ENCODE measurements around the gene LYZL1. TPM values are rescaled to one million over a fixed set of nuclear protein-coding genes. Genes with fewer than 3 reads are reported as not detected.

Gene LYZL1
- total RNA-seq, 6 donors from 2014 or later: not detected

DNA sequence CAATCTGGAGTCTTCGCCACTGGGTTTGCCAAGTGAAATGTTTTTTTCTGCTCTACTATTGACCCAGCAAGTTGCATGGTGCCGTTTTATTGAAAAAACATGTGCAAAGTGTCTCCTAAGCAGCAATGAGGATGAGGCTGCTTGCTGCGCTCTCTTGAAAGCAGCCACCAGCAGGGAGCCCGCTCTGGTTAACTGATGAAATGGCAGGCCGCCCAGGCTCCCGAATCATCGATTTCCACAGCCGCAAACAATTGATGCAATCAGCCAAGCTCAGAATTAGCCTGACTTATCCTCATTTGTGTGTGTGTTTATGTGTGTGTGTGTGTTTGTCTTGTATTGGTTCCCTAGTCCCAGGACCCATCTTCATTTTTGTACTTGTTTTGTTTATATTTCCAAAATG lies 22.2 kb upstream of the LYZL1 start:
- DNase-seq (no peak), ATAC-seq (ENCODE audit: low FRiP score in 2 of 2) (no peak)
- Histone ChIP-seq H3K36me3 (no peaks in the 10 kb centered on the region), H3K4me1 (no peaks in the 10 kb centered on the region), H3K4me3 (no peak overlapping the region), H3K27ac (no peak overlapping the region), H3K27me3 (no peaks in the 10 kb centered on the region), H3K9me3 (no peaks in the 10 kb centered on the region)
- TF ChIP-seq, protein P1, sequence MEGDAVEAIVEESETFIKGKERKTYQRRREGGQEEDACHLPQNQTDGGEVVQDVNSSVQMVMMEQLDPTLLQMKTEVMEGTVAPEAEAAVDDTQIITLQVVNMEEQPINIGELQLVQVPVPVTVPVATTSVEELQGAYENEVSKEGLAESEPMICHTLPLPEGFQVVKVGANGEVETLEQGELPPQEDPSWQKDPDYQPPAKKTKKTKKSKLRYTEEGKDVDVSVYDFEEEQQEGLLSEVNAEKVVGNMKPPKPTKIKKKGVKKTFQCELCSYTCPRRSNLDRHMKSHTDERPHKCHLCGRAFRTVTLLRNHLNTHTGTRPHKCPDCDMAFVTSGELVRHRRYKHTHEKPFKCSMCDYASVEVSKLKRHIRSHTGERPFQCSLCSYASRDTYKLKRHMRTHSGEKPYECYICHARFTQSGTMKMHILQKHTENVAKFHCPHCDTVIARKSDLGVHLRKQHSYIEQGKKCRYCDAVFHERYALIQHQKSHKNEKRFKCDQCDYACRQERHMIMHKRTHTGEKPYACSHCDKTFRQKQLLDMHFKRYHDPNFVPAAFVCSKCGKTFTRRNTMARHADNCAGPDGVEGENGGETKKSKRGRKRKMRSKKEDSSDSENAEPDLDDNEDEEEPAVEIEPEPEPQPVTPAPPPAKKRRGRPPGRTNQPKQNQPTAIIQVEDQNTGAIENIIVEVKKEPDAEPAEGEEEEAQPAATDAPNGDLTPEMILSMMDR (IDR thresholded peaks at IDR 0.05): no peak
- no peak for TF ChIP-seq POLR2A (IDR thresholded peaks at IDR 0.05)
- TF ChIP-seq EP300 (IDR thresholded peaks at IDR 0.05): no peak
- no peak for TF ChIP-seq POLR2AphosphoS5 (IDR thresholded peaks at IDR 0.05)
- 76 to 78% methylated on average over 8 of the region's 8 CpGs for WGBS, 2 donors

DNA sequence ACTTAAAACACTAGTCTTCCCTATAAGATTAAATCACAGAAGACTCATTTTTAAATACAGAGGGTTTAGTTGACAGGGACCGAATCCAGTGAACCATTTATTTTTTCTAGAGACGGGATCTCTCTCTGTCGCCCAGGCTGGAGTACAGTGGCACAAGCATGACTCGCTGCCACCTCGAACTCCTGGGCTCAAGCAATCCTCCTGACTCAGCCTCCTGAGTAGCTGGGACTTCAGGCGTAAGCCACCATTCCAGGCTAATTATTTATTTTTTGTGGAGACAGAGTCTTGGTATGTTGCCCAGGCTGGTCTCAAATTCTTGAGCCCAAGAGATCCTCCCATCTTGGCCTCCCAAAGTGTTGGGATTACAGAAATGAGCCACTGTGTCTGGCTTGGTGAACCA lies 20.9 kb upstream of the LYZL1 start:
- Histone ChIP-seq H3K4me1 (no peaks in the 10 kb centered on the region), H3K9me3 (no peaks in the 10 kb centered on the region), H3K27ac (no peak overlapping the region), H3K36me3 (no peaks in the 10 kb centered on the region), H3K27me3 (no peaks in the 10 kb centered on the region), H3K4me3 (no peak overlapping the region)
- WGBS, 2 donors: 93% methylated on average over 6 of the region's 6 CpGs
- ATAC-seq (ENCODE audit: low FRiP score in 2 of 2) (no peak), DNase-seq (no peak)
- TF ChIP-seq EP300 (IDR thresholded peaks at IDR 0.05): no peak

DNA sequence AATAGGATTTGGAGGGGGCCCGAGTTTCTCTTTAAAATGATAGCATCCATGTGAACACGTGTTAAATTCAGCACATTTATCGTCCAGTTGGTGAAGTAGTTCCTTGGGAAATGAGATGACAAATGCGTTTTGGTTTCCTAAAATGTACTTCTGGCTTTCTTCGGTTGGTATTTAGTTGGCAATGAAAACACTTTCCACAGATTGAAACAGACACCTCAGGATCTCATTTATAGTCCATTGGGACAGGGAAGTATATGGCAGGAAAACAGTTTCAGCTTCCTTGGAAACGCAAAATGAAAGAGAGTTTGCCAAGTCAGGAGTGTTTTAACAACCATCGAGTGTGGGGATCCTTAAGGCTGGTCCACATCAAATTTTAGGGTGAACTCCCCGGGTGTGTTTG lies 19.4 kb upstream of the LYZL1 start:
- H3K4me1 ChIP-seq: no peaks in the 10 kb centered on the region
- H3K27me3 ChIP-seq: no peaks in the 10 kb centered on the region
- ATAC-seq (ENCODE audit: low FRiP score in 2 of 2) (no peak), DNase-seq (no peak)
- 77 to 80% methylated on average over 8 of the region's 8 CpGs for WGBS, 2 donors
- no peak overlapping the region for H3K27ac ChIP-seq
- H3K36me3 ChIP-seq: no peaks in the 10 kb centered on the region
- TF ChIP-seq EP300 (IDR thresholded peaks at IDR 0.05) (no peak), POLR2AphosphoS5 (IDR thresholded peaks at IDR 0.05) (no peak), POLR2A (IDR thresholded peaks at IDR 0.05) (no peak)
- TF ChIP-seq, protein P1 (IDR thresholded peaks at IDR 0.05): no peak
- no peaks in the 10 kb centered on the region for H3K9me3 ChIP-seq
- H3K4me3 ChIP-seq: no peak overlapping the region

DNA sequence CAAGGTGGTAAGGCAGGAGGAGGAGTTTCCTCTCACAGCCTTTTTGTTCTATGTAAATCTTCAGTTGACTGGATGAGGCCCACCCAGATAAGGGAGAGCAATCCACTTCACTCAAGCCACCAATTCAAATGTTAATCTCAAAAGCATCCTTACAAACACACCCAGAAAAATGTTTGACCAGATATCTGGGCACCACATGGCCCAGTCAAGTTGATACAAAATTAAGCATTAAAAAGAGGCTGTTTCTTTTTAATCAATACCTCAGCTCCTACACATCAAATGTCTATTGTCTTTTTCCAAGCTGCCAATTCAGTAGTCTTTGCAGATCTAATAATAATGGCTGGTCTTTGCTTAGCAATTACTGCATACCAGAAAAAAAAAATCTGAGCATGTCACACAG lies 18.0 kb upstream of the LYZL1 start:
- Histone ChIP-seq H3K4me1 (no peaks in the 10 kb centered on the region), H3K9me3 (no peaks in the 10 kb centered on the region), H3K36me3 (no peaks in the 10 kb centered on the region), H3K27me3 (no peaks in the 10 kb centered on the region), H3K4me3 (no peak overlapping the region), H3K27ac (no peak overlapping the region)
- ATAC-seq (ENCODE audit: low FRiP score in 2 of 2) (no peak), DNase-seq (no peak)
- TF ChIP-seq POLR2A (IDR thresholded peaks at IDR 0.05): no peak
- TF ChIP-seq, protein P1 (IDR thresholded peaks at IDR 0.05): no peak
- no peak for TF ChIP-seq EP300 (IDR thresholded peaks at IDR 0.05)
- no peak for TF ChIP-seq POLR2AphosphoS5 (IDR thresholded peaks at IDR 0.05)

DNA sequence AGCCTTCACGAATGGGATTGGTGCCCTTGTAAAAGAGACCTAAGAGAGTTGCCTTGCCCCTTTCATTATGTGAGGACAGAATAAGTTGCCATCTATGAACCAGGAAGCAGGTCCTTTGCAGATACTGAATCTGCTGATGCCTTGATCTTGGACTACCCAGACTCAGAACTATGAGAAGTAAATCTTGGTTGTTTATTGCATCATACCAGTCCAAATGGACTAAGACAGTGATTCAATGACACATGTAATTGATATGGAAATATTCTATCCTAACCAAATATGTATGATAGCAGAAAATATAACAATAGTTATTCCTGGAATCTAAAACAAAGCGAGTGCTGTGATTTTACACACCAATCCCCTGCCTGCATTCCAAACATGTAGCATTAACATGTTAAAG lies 17.0 kb upstream of the LYZL1 start:
- DNase-seq: no peak
- no peak overlapping the region for H3K27ac ChIP-seq
- H3K4me3 ChIP-seq: no peak overlapping the region
- H3K27me3 ChIP-seq: no peaks in the 10 kb centered on the region
- H3K4me1 ChIP-seq: no peaks in the 10 kb centered on the region
- no peaks in the 10 kb centered on the region for H3K36me3 ChIP-seq
- no peaks in the 10 kb centered on the region for H3K9me3 ChIP-seq
- WGBS, 2 donors: 62 to 69% methylated on average over 2 of the region's 2 CpGs
- ATAC-seq (ENCODE audit: low FRiP score in 2 of 2): no peak
- no peak for TF ChIP-seq EP300 (IDR thresholded peaks at IDR 0.05)
- TF ChIP-seq, protein P1 (IDR thresholded peaks at IDR 0.05): no peak
- TF ChIP-seq POLR2AphosphoS5 (IDR thresholded peaks at IDR 0.05): no peak
- TF ChIP-seq POLR2A (IDR thresholded peaks at IDR 0.05): no peak

Measured in upper lobe of left lung (tissue), 6 donors.